GM12878 (cell line): ENCODE results near the gene ESR2. TPM values are rescaled to one million over a fixed set of nuclear protein-coding genes. Genes with fewer than 3 reads are reported as not detected.

ENCODE experiments used
- BCL11A ChIP-seq: IDR thresholded peaks from 2 replicates; pipeline ENCODE4 v1.6.1; 2011; ENCODE audit warnings: low read depth, low read length
- BCLAF1 ChIP-seq: fragments of 450-650 bp; IDR thresholded peaks from 2 replicates; pipeline ENCODE4 v1.6.1; 2017; ENCODE audit warnings: antibody characterized with exemption, mild to moderate bottlenecking, moderate library complexity
- E2F8 ChIP-seq: fragments of 450-650 bp; IDR thresholded peaks from 2 replicates; pipeline ENCODE4 v1.6.1; 2018; ENCODE audit warnings: mild to moderate bottlenecking, low read depth, moderate library complexity; ENCODE audit not compliant: partially characterized antibody
- ESRRA ChIP-seq: IDR thresholded peaks from 2 replicates; pipeline ENCODE4 v1.6.1; 2012; ENCODE audit warnings: mild to moderate bottlenecking, low read length, improper control_type of control experiment
- FOXM1 ChIP-seq: IDR thresholded peaks from 2 replicates; pipeline ENCODE4 v1.6.1; 2012; ENCODE audit warnings: low read depth, mild to moderate bottlenecking, inconsistent platforms, low read length, moderate library complexity
- MTA3 ChIP-seq: IDR thresholded peaks from 2 replicates; pipeline ENCODE4 v1.6.1; 2012; ENCODE audit warnings: low read length, inconsistent platforms, borderline replicate concordance
- NFYA ChIP-seq: IDR thresholded peaks from 2 replicates; pipeline ENCODE4 v1.6.1; 2011; ENCODE audit warnings: low read depth, mild to moderate bottlenecking, low read length, improper control_type of control experiment, borderline replicate concordance
- NR2C2 ChIP-seq: IDR thresholded peaks from 2 replicates; pipeline ENCODE4 v1.6.1; 2011; ENCODE audit warnings: borderline replicate concordance, low read depth; ENCODE audit not compliant: control insufficient read depth, insufficient read length
- POLR2AphosphoS2 ChIP-seq: IDR thresholded peaks from 2 replicates; pipeline ENCODE4 v1.6.1; 2011; ENCODE audit warnings: low read depth, mild to moderate bottlenecking, low read length, improper control_type of control experiment, moderate library complexity
- REST ChIP-seq: IDR thresholded peaks from 2 replicates; pipeline ENCODE4 v1.6.1; 2012; ENCODE audit warnings: mild to moderate bottlenecking, low read depth, low read length
- RUNX3 ChIP-seq: IDR thresholded peaks from 2 replicates; pipeline ENCODE4 v1.6.1; 2012; ENCODE audit warnings: low read length, inconsistent platforms
- SMAD5 ChIP-seq: IDR thresholded peaks from 2 replicates; pipeline ENCODE4 v1.6.1; 2016; ENCODE audit warnings: antibody characterized with exemption, low read depth
- SMC3 ChIP-seq: IDR thresholded peaks from 2 replicates; pipeline ENCODE4 v1.6.1; 2011; ENCODE audit warnings: low read length, improper control_type of control experiment, borderline replicate concordance
- SREBF1 ChIP-seq: IDR thresholded peaks from 2 replicates; pipeline ENCODE4 v1.6.1; 2012; ENCODE audit warnings: mild to moderate bottlenecking, low read length
- SUPT20H ChIP-seq: IDR thresholded peaks from 2 replicates; pipeline ENCODE4 v1.6.1; 2011; ENCODE audit warnings: low read depth, mild to moderate bottlenecking, low read length, moderate library complexity, borderline replicate concordance; ENCODE audit not compliant: control insufficient read depth
- ZBTB11 ChIP-seq: fragments of 450-650 bp; formaldehyde crosslinking; IDR thresholded peaks from 2 replicates; pipeline ENCODE4 v1.5.0; 2022; ENCODE audit warnings: mild to moderate bottlenecking, missing genetic modification characterization
- ZNF274 ChIP-seq: IDR thresholded peaks from one replicate; pipeline ENCODE4 v1.8.0; 2011; ENCODE audit not compliant: insufficient read length, insufficient read depth
- polyA plus RNA-seq, 11 experiments: library from polyadenylated mRNA; depleted of rRNA in 4 of 11; unstranded in 6 of 11; stranded (reverse) in 5 of 11; fragments of >200 nt; fragmentation: Nextera tagmentation in 4 of 11; fragmentation: Illumina TruSeq in 1 of 11; extraction: Ambion mirVana in 4 of 11; extraction: Trizol in 1 of 11; gene quantifications; 1 replicate in 1 of 11; 2 replicates in 10 of 11; pipeline versions ENCODE4 v1.2.1 to v1.2.3, GENCODE V29; 2011 to 2016; ENCODE audit warnings: inconsistent platforms in 2 of 11, missing spikeins in 2 of 11, low read depth in 1 of 11
- total RNA-seq, 4 experiments: library from RNA; depleted of rRNA in 3 of 4; stranded (reverse); fragments of >200 nt in 3 of 4; fragmentation: Illumina TruSeq in 1 of 4; extraction: Trizol in 1 of 4; gene quantifications; 2 replicates each; pipeline versions ENCODE4 v1.2.1 to v1.2.3, GENCODE V29; 2013 to 2021

ESR2 gene
- total and polyA plus RNA-seq, 10 of the 15 experiments (the other 5 are each of a cell fraction or from before 2014, with no cell fraction given), result 0.29 to 2.6 (median 0.81) TPM

GRCh38 chr14:64338616-64339316, 44.6 kb upstream of the ESR2 start (continued):
- TF ChIP-seq E2F8 (no peak), ESRRA (no peak), ZNF274 (no peak), NFYA (no peak), SMC3 (no peak), REST (no peak), POLR2AphosphoS2 (peak; percentile 64; the same call in 1 of the 2 replicates), SUPT20H (no peak), BCL11A (no peak), FOXM1 (no peak), ZBTB11 (CRISPR knock-in tag) (no peak), NR2C2 (no peak), RUNX3 (peak; percentile 6; the same call in 1 of the 2 replicates), SREBF1 (no peak), SMAD5 (peak; percentile 82), MTA3 (no peak), BCLAF1 (no peak)
